ENCODE results near the gene TMEM14A. TPM values are rescaled to one million over a fixed set of nuclear protein-coding genes. Genes with fewer than 3 reads are reported as not detected.
A peak's percentile ranks its signal among the peaks of the same experiment; 100 is the strongest.

The TMEM14A gene
- total RNA-seq, 4 donors from 2014 or later = 10.1 to 15.7 (median 12.4) TPM

GRCh38 chr6:52724406-52725121 lies 53.7 kb downstream of the TMEM14A start:
- H3K4me1 ChIP-seq = peaks cover 6% of the 10 kb centered on the region
- H3K27ac ChIP-seq = no peak overlapping the region
- WGBS = 78% methylated on average over 13 of the region's 13 CpGs
- no peak overlapping the region for H3K4me3 ChIP-seq
- DNase-seq (ENCODE audit: low spot score in 2 of 2) = peak; percentile 70 to 83
- TF ChIP-seq EP300 (IDR thresholded peaks at IDR 0.05) (no peak), CTCF (IDR thresholded peaks at IDR 0.05) (peak in 1 of 2 donors; percentile 31)
- no peaks in the 10 kb centered on the region for H3K36me3 ChIP-seq
- no peaks in the 10 kb centered on the region for H3K27me3 ChIP-seq
- peaks cover 3% of the 10 kb centered on the region for H3K9me3 ChIP-seq

GRCh38 chr6:52725143-52725534 lies 54.2 kb downstream of the TMEM14A start:
- TF ChIP-seq EP300 (IDR thresholded peaks at IDR 0.05) (no peak), POLR2A (IDR thresholded peaks at IDR 0.05) (no peak), POLR2AphosphoS5 (IDR thresholded peaks at IDR 0.05) (no peak), CTCF (IDR thresholded peaks at IDR 0.05) (no peak)
- DNase-seq (ENCODE audit: low spot score in 2 of 2) = no peak
- H3K27me3 ChIP-seq = no peaks in the 10 kb centered on the region
- no peak overlapping the region for H3K4me3 ChIP-seq
- H3K4me1 ChIP-seq = peaks cover 6% of the 10 kb centered on the region
- peaks cover 3% of the 10 kb centered on the region for H3K9me3 ChIP-seq
- no peaks in the 10 kb centered on the region for H3K36me3 ChIP-seq
- no peak overlapping the region for H3K27ac ChIP-seq
- 66% methylated on average over 3 of the region's 3 CpGs for WGBS

- 77% methylated on average over 2 of the region's 2 CpGs for WGBS
- Histone ChIP-seq H3K27ac (no peak overlapping the region), H3K4me3 (no peak overlapping the region), H3K27me3 (no peaks in the 10 kb centered on the region), H3K36me3 (no peaks in the 10 kb centered on the region), H3K9me3 (peaks cover 3% of the 10 kb centered on the region), H3K4me1 (peaks cover 6% of the 10 kb centered on the region)
- no peak for DNase-seq (ENCODE audit: low spot score in 2 of 2)
- TF ChIP-seq POLR2AphosphoS5 (IDR thresholded peaks at IDR 0.05) (no peak), POLR2A (IDR thresholded peaks at IDR 0.05) (no peak), EP300 (IDR thresholded peaks at IDR 0.05) (no peak), CTCF (IDR thresholded peaks at IDR 0.05) (no peak)
Observed at GRCh38 chr6:52725535-52726192, 54.8 kb downstream of the TMEM14A start.

GRCh38 chr6:52726193-52726542 lies 55.3 kb downstream of the TMEM14A start:
- no peak for DNase-seq (ENCODE audit: low spot score in 2 of 2)
- Histone ChIP-seq H3K36me3 (no peaks in the 10 kb centered on the region), H3K27ac (no peak overlapping the region), H3K4me1 (peaks cover 6% of the 10 kb centered on the region), H3K4me3 (no peak overlapping the region), H3K27me3 (no peaks in the 10 kb centered on the region), H3K9me3 (peaks cover 3% of the 10 kb centered on the region)
- WGBS = 91% methylated on average over 2 of the region's 2 CpGs
- no peak for TF ChIP-seq POLR2A (IDR thresholded peaks at IDR 0.05)
- TF ChIP-seq EP300 (IDR thresholded peaks at IDR 0.05) = no peak
- no peak for TF ChIP-seq POLR2AphosphoS5 (IDR thresholded peaks at IDR 0.05)
- TF ChIP-seq CTCF (IDR thresholded peaks at IDR 0.05) = no peak

GRCh38 chr6:52726741-52727535 lies 56.0 kb downstream of the TMEM14A start:
- H3K36me3 ChIP-seq = no peaks in the 10 kb centered on the region
- DNase-seq (ENCODE audit: low spot score in 2 of 2) = no peak
- H3K27ac ChIP-seq = no peak overlapping the region
- H3K4me1 ChIP-seq = peaks cover 6% of the 10 kb centered on the region
- H3K27me3 ChIP-seq = no peaks in the 10 kb centered on the region
- H3K4me3 ChIP-seq = no peak overlapping the region
- peaks cover 3% of the 10 kb centered on the region for H3K9me3 ChIP-seq
- TF ChIP-seq CTCF (IDR thresholded peaks at IDR 0.05) (no peak), EP300 (IDR thresholded peaks at IDR 0.05) (no peak), POLR2AphosphoS5 (IDR thresholded peaks at IDR 0.05) (no peak), POLR2A (IDR thresholded peaks at IDR 0.05) (no peak)
- 92% methylated on average over 15 of the region's 15 CpGs for WGBS
